Testis (tissue), 3 donors: Measurements from ENCODE around the gene CEP350. TPM values are rescaled to one million over a fixed set of nuclear protein-coding genes. Genes with fewer than 3 reads are reported as not detected.
A peak's percentile ranks its signal among the peaks of the same experiment; 100 is the strongest.
"Not testable (repeated sequence)": the region's sequence is repeated elsewhere in the genome, so short reads cannot be mapped to it uniquely, and the experiment has no call there.

Experiments
- DNase-seq: peaks from one replicate; pipeline ENCODE4 v3.0.0-alpha.2; 2019
- H3K27ac ChIP-seq, 2 donors: fragments of 200-600 bp; sonication (generic); one replicate each; pipeline ENCODE4 v1.5.1; 2019
- H3K27me3 ChIP-seq: fragments of 200-600 bp; sonication (generic); one replicate; pipeline ENCODE4 v1.5.1; 2019
- H3K36me3 ChIP-seq: fragments of 200-600 bp; sonication (generic); one replicate; pipeline ENCODE4 v1.5.1; 2017; ENCODE audit warnings: low read depth; ENCODE audit errors: missing control alignments
- H3K4me1 ChIP-seq: fragments of 200-600 bp; sonication (generic); one replicate; pipeline ENCODE4 v1.5.1; 2019
- H3K4me3 ChIP-seq, 2 donors: fragments of 200-600 bp; sonication (generic); one replicate each; pipeline ENCODE4 v1.5.1; 2017 to 2019
- H3K9me3 ChIP-seq: fragments of 200-600 bp; sonication (generic); one replicate; pipeline ENCODE4 v1.5.1; 2017
- CTCF ChIP-seq, 3 experiments: fragments of 450-650 bp in 2 of 3; fragments of 200-600 bp in 1 of 3; sonication (generic) in 1 of 3; IDR thresholded peaks; one replicate each; pipeline ENCODE4 v1.5.1; 2016 to 2019; ENCODE audit warnings: antibody characterized with exemption in 3 of 3, mild to moderate bottlenecking in 2 of 3, moderate library complexity in 1 of 3
- POLR2A ChIP-seq: fragments of 450-650 bp; IDR thresholded peaks from one replicate; pipeline ENCODE4 v1.6.1; 2017; ENCODE audit warnings: antibody characterized with exemption, mild to moderate bottlenecking, moderate library complexity
- WGBS, 2 donors: methylation state at CpG; one replicate each; pipeline ENCODE4 v1.1.5; 2018; 5-methylcytosine and 5-hydroxymethylcytosine counted together
- intact Hi-C: fragments of 100-400 bp; cut with DNase I; formaldehyde crosslinking; loops from one replicate; pipeline ENCODE4 v1.15.1; 2023; ENCODE audit warnings: low total_unique reads
- polyA plus RNA-seq: library from polyadenylated mRNA; stranded (reverse); fragments of 350-450 nt; fragmentation: Illumina TruSeq; extraction: RNeasy Lipid Tissue Mini Kit (QIAGEN cat#74804); gene quantifications from one replicate; pipeline ENCODE4 v1.2.3, GENCODE V29; 2014; ENCODE audit warnings: low read depth, low replicate concordance; ENCODE audit not compliant: insufficient read depth
- total RNA-seq, 2 donors: library from RNA; depleted of rRNA; stranded (reverse); fragments of >200 nt; gene quantifications; one replicate each; pipeline ENCODE4 v1.2.3, GENCODE V29; 2016

The CEP350 gene
- total and polyA plus RNA-seq, 3 donors from 2014 or later, result 89.4 to 177 (median 104) TPM

GRCh38 chr1:179955287-179955680, 674 bp downstream of the CEP350 start:
- H3K27me3 ChIP-seq, result no peaks in the 10 kb centered on the region
- 0% methylated on average over 6 to 10 of the region's 10 CpGs for WGBS, 2 donors
- peak; percentile 51 for DNase-seq
- H3K27ac ChIP-seq, result peak overlapping the region; percentile 92 to 96
- TF ChIP-seq CTCF (IDR thresholded peaks at IDR 0.05) (no peak), POLR2A (no peak)
- H3K4me3 ChIP-seq, result peak overlapping the region; percentile 88 to 97
- no peaks in the 10 kb centered on the region for H3K36me3 ChIP-seq
- H3K9me3 ChIP-seq, result no peaks in the 10 kb centered on the region
- intact Hi-C loops, result loop anchor here (10.0 kb wide), 1 partner anchor 70 kb away; the partner anchor contains the start of gene TOR1AIP1
- H3K4me1 ChIP-seq, result peaks cover 14% of the 10 kb centered on the region

GRCh38 chr1:179955731-179956130, 1.1 kb downstream of the CEP350 start:
- Histone ChIP-seq H3K27me3 (no peaks in the 10 kb centered on the region), H3K4me3 (peak overlapping the region; percentile 88 to 97), H3K4me1 (peaks cover 14% of the 10 kb centered on the region), H3K27ac (peak overlapping the region; percentile 92 to 96), H3K9me3 (no peaks in the 10 kb centered on the region), H3K36me3 (no peaks in the 10 kb centered on the region)
- WGBS, 2 donors, result 0 to 2% methylated on average over 3 of the region's 3 CpGs
- intact Hi-C loops, result loop anchor here (10.0 kb wide), 1 partner anchor 71 kb away; the partner anchor contains the start of gene TOR1AIP1
- TF ChIP-seq CTCF (IDR thresholded peaks at IDR 0.05) (no peak), POLR2A (no peak)
- no peak for DNase-seq

GRCh38 chr1:179958359-179958758, 3.7 kb downstream of the CEP350 start:
- intact Hi-C loops, result loop anchor here (10.0 kb wide), 1 partner anchor 74 kb away; the partner anchor contains the start of gene TOR1AIP1
- no peak for TF ChIP-seq CTCF (IDR thresholded peaks at IDR 0.05)
- no peak for TF ChIP-seq POLR2A
- Histone ChIP-seq H3K9me3 (no peaks in the 10 kb centered on the region), H3K4me3 (no peak overlapping the region), H3K27me3 (no peaks in the 10 kb centered on the region), H3K36me3 (no peaks in the 10 kb centered on the region), H3K27ac (no peak overlapping the region), H3K4me1 (peaks cover 14% of the 10 kb centered on the region)
- 87 to 91% methylated on average over 3 of the region's 3 CpGs for WGBS, 2 donors
- no peak for DNase-seq

- H3K4me3 ChIP-seq, H3K9me3 ChIP-seq, H3K4me1 ChIP-seq, intact Hi-C loops, H3K27ac ChIP-seq, DNase-seq, H3K36me3 ChIP-seq, H3K27me3 ChIP-seq: not testable (repeated sequence)
- WGBS, 2 donors, result 94 to 96% methylated on average over 8 of the region's 8 CpGs
Measured at GRCh38 chr1:179962168-179962567, 7.6 kb downstream of the CEP350 start.

- TF ChIP-seq CTCF (IDR thresholded peaks at IDR 0.05) (no peak), POLR2A (no peak)
- no peak for DNase-seq
- Histone ChIP-seq H3K4me3 (no peak overlapping the region), H3K27ac (no peak overlapping the region), H3K36me3 (no peaks in the 10 kb centered on the region), H3K9me3 (no peaks in the 10 kb centered on the region), H3K27me3 (no peaks in the 10 kb centered on the region), H3K4me1 (peaks cover 19% of the 10 kb centered on the region)
- intact Hi-C loops, result no loop called here
Measured at GRCh38 chr1:179966551-179966950, 11.9 kb downstream of the CEP350 start.
